ENCODE results near the gene RNGTT. TPM values are rescaled to one million over a fixed set of nuclear protein-coding genes. Genes with fewer than 3 reads are reported as not detected.

The RNGTT gene
- total and polyA plus RNA-seq, 10 of the 15 experiments (the other 5 are each of a cell fraction or from before 2014, with no cell fraction given): 7.7 to 30.4 (median 22.2) TPM

- TF ChIP-seq DPF2 (IDR thresholded peaks at IDR 0.05) (no peak), NBN (IDR thresholded peaks at IDR 0.05) (no peak), SRF (IDR thresholded peaks at IDR 0.05; ENCODE audit: low read depth in 2 of 2, low read length in 2 of 2) (no peak), KLF5 (IDR thresholded peaks at IDR 0.05; ENCODE audit: partially characterized antibody) (no peak), PAX8 (IDR thresholded peaks at IDR 0.05) (no peak)
- TF ChIP-seq, protein P1, sequence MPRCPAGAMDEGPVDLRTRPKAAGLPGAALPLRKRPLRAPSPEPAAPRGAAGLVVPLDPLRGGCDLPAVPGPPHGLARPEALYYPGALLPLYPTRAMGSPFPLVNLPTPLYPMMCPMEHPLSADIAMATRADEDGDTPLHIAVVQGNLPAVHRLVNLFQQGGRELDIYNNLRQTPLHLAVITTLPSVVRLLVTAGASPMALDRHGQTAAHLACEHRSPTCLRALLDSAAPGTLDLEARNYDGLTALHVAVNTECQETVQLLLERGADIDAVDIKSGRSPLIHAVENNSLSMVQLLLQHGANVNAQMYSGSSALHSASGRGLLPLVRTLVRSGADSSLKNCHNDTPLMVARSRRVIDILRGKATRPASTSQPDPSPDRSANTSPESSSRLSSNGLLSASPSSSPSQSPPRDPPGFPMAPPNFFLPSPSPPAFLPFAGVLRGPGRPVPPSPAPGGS (IDR thresholded peaks at IDR 0.05; ENCODE audit: borderline replicate concordance, insufficient read depth, low read depth, low read length, poor library complexity, severe bottlenecking): no peak
Measured at GRCh38 chr6:88989215-88989614, 25.8 kb upstream of the RNGTT start (continued).

- POLR2A ChIA-PET: no interaction called here
- FAIRE-seq (no peak), DNase-seq (ENCODE audit: low read depth, low spot score) (no peak)
- TF ChIP-seq, protein P2, sequence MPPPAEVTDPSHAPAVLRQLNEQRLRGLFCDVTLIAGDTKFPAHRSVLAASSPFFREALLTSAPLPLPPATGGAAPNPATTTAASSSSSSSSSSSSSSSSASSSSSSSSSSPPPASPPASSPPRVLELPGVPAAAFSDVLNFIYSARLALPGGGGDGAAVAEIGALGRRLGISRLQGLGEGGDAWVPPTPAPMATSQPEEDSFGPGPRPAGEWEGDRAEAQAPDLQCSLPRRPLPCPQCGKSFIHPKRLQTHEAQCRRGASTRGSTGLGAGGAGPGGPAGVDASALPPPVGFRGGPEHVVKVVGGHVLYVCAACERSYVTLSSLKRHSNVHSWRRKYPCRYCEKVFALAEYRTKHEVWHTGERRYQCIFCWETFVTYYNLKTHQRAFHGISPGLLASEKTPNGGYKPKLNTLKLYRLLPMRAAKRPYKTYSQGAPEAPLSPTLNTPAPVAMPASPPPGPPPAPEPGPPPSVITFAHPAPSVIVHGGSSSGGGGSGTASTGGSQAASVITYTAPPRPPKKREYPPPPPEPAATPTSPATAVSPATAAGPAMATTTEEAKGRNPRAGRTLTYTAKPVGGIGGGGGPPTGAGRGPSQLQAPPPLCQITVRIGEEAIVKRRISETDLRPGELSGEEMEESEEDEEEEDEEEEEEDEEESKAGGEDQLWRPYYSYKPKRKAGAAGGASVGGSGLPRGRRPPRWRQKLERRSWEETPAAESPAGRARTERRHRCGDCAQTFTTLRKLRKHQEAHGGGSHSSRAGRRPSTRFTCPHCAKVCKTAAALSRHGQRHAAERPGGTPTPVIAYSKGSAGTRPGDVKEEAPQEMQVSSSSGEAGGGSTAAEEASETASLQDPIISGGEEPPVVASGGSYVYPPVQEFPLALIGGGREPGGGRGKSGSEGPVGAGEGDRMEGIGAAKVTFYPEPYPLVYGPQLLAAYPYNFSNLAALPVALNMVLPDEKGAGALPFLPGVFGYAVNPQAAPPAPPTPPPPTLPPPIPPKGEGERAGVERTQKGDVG (CRISPR knock-in tag; IDR thresholded peaks at IDR 0.05): no peak
- no peak for TF ChIP-seq EP300 (IDR thresholded peaks at IDR 0.05; ENCODE audit: borderline replicate concordance in 1 of 2, control insufficient read depth in 1 of 2, low read depth in 2 of 2, low read length in 2 of 2)
- TF ChIP-seq IKZF2 (IDR thresholded peaks at IDR 0.05): no peak
- TF ChIP-seq CHD2 (IDR thresholded peaks at IDR 0.05; ENCODE audit: borderline replicate concordance, low read depth, low read length): no peak
- no peak for TF ChIP-seq TCF7 (IDR thresholded peaks at IDR 0.05; ENCODE audit: borderline replicate concordance)
- TF ChIP-seq SMARCA5 (IDR thresholded peaks at IDR 0.05): no peak
- TF ChIP-seq SP1 (IDR thresholded peaks at IDR 0.05; ENCODE audit: low read depth, low read length): no peak
- TF ChIP-seq PAX8 (IDR thresholded peaks at IDR 0.05): no peak
- TF ChIP-seq SMAD5 (IDR thresholded peaks at IDR 0.05; ENCODE audit: low read depth): no peak
- TF ChIP-seq TAF1 (IDR thresholded peaks at IDR 0.05; ENCODE audit: borderline replicate concordance, low read depth, low read length): no peak
- TF ChIP-seq EED (IDR thresholded peaks at IDR 0.05; ENCODE audit: low read depth): no peak
- no peak for TF ChIP-seq YBX1 (IDR thresholded peaks at IDR 0.05)
- no peak for TF ChIP-seq POLR2AphosphoS2 (IDR thresholded peaks at IDR 0.05; ENCODE audit: low read depth, low read length)
- no peak for TF ChIP-seq NFXL1 (IDR thresholded peaks at IDR 0.05; ENCODE audit: borderline replicate concordance)
- TF ChIP-seq, protein P1 (IDR thresholded peaks at IDR 0.05; ENCODE audit: borderline replicate concordance, insufficient read depth, low read depth, low read length, poor library complexity, severe bottlenecking): no peak
Measured at GRCh38 chr6:88987922-88988321, 24.5 kb upstream of the RNGTT start.

More at GRCh38 chr6:88987922-88988321, 24.5 kb upstream of the RNGTT start:
- no peak for ATAC-seq
- Histone ChIP-seq H3K79me2 (ENCODE audit: control insufficient read depth, insufficient read depth, low read length) (no peaks in the 10 kb centered on the region), H3K36me3 (ENCODE audit: control insufficient read depth in 2 of 2, insufficient read depth in 2 of 2, low read length in 1 of 2) (no peaks in the 10 kb centered on the region), H4K20me1 (ENCODE audit: control insufficient read depth, insufficient read depth) (no peaks in the 10 kb centered on the region), H3K4me1 (ENCODE audit: control insufficient read depth, insufficient read depth, low read length) (no peaks in the 10 kb centered on the region; the same call in 1 of the 2 replicates), H3K9me3 (replicated peaks; ENCODE audit: control insufficient read depth, insufficient read depth, low read length) (no peaks in the 10 kb centered on the region), H3K27me3 (replicated peaks in 1 of 2; ENCODE audit: control insufficient read depth in 2 of 2, insufficient read depth in 2 of 2, low read length in 1 of 2) (no peaks in the 10 kb centered on the region), H3K9ac (ENCODE audit: control insufficient read depth, insufficient read depth, low read length) (no peak overlapping the region), H3K27ac (ENCODE audit: control insufficient read depth, insufficient read depth) (no peak overlapping the region), H2AFZ (ENCODE audit: control insufficient read depth, low read depth, low read length) (no peak overlapping the region), H3K4me2 (ENCODE audit: control insufficient read depth, insufficient read depth) (no peak overlapping the region), H3K4me3 (no peak overlapping the region)
- ChIA-PET RAD21 (ENCODE audit: unreplicated experiment) (interaction anchor here (0.6 to 1.0 kb wide), 4 partner anchors 98 to 888 kb away, joined by 3 to 5 read pairs (median 4); no protein-coding TSS in a partner anchor), CTCF (interaction anchor here (0.9 kb wide), 1 partner anchor 135 kb away, joined by 3 read pairs; no protein-coding TSS in a partner anchor), SMC1A (ENCODE audit: uncharacterized antibody, unreplicated experiment) (interaction anchor here (0.7 to 1.1 kb wide), 4 partner anchors 10 to 254 kb away, joined by 3 read pairs; no protein-coding TSS in a partner anchor)
- 49% methylated on average over 2 of the region's 2 CpGs for WGBS (ENCODE audit: insufficient coverage, insufficient replicate concordance, low lambda C conversion rate, missing lambda C conversion rate)
- in situ Hi-C loops (cut with MboI) (no loop called here), intact Hi-C loops (cut with micrococcal nuclease; ENCODE audit: unreplicated experiment) (no loop called here)
- no TSS peak for BruUV-seq (replicated peaks)
